ENCODE data around the gene TANC1. TPM values are rescaled to one million over a fixed set of nuclear protein-coding genes. Genes with fewer than 3 reads are reported as not detected.

Gene TANC1
- total RNA-seq (2022; extraction: Qiagen RNA extraction; ENCODE audit: low read depth), result 6.9 to 10.4 TPM (median 9.8 TPM) in 5 replicates

GRCh38 chr2:158968396-158969161 lies at the start of gene TANC1:
TANC1 (plus strand) TSS chr2:158968640; CDS start chr2:159065911, 97,271 bp downstream.

Other genes starting within 250 kb of the TANC1 start
- gene DAPL1, start 173.3 kb upstream of the TANC1 start, total RNA-seq (2022; extraction: Qiagen RNA extraction; ENCODE audit: low read depth), result not detected in 5 replicates

Measured in A549 treated with GW870086 at 1 μM for 4 hours (cell line).